GM18861 (cell line): ENCODE results near the gene FGF23.
"Not testable (repeated sequence)": the region's sequence is repeated elsewhere in the genome, so short reads cannot be mapped to it uniquely, and the experiment has no call there.

Source experiments
- ATAC-seq: cut with Tn5 transposase; IDR thresholded peaks from one replicate; pipeline ENCODE4 v1.9.1; 2021; ENCODE audit not compliant: unreplicated experiment

The FGF23 gene

DNA sequence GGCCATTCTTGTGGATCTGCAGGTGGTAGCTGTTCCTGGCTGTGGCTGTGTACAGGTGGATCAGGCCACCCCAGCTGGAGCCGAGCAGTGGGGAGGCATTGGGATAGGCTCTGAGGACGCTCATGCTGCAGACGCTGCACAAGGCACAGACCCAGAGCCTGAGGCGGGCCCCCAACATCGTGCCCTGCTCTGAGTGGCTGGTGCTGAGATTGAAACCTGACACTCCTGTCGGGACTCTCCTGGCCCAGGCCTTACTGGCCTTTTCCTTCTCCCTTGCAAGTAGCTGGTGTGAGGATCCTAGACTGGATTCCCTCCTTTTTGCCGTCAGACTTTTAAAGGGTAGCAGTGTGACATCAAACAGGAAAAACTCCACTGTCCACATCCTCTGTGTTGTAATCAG is at the start of gene FGF23:
Gene FGF23, minus strand, starts transcription at position 308 of the 400 bp plus-strand sequence. Its CDS starts 130 bp downstream, at position 178.
- no peak for ATAC-seq

GRCh38 chr12:4424422-4424821 is 44.9 kb upstream of the FGF23 start:
- no peak for ATAC-seq

- no peak for ATAC-seq
These were observed 44.1 kb upstream of the FGF23 start for GRCh38 chr12:4423528-4424195.

DNA sequence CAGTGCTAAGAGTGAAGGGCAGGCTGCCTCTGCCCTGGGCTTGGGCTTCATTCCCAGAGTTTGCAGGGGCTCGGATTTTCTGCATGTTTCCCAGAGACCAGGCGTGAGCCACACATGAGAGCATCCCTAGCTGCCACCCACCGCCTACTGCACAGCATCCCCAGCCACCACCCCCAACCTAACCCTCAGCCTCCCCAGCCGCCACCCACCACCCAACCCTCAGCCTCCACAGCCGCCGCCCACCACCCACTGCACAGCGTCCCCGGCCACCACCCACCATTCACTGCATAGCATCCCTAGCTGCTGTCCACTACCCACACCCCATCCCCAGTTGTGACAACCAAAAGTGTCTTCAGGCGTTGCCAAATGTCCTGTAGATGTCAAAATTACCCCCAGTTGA is 43.5 kb upstream of the FGF23 start:
- no peak for ATAC-seq

DNA sequence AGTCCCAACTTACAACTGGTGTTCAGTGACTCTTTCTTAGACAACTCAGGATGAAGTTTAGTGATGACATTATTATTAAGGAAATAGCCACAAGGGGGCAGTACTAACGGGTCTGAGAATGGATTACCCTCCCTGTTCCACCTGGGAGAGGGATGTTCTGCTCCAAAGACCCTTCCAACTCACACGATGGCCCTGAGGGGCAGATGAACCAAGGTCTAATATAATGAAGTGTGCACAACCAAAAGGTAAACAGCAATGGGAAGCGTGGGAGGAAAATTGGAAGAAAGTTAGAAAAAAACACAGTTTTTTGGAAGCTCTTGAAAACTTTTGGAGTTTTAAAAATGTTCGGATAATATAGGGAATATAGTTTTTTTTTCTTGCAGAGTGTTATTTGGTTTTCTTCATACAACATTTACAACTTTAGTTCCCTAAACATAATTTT is 42.1 kb upstream of the FGF23 start:
- ATAC-seq, result no peak

GRCh38 chr12:4420138-4420670 is 40.7 kb upstream of the FGF23 start:
- no peak for ATAC-seq

DNA sequence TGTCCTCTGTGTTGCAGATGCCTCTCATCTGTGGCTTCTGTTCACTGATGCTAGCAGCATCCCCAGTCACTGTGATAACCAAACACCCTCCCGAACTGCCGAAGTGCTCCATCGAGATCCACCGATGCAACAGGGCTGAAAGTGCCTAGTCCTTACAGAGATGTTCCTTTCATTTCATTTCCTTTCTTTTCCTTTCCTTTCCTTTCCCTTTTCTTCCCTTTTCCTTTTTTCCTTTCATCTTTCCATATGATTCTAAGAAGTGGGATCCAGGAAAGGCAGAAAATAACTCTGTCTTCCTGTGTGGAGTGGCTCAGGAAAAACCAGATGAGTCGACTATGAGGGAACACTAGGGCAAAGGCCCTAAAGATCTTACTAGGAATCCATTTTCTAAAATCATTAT is 39.4 kb upstream of the FGF23 start:
- ATAC-seq, result no peak

- no peak for ATAC-seq
These were observed 38.4 kb upstream of the FGF23 start for GRCh38 chr12:4417936-4418335.

GRCh38 chr12:4417455-4417854 is 37.9 kb upstream of the FGF23 start:
- no peak for ATAC-seq

- ATAC-seq, result no peak
These were observed 36.8 kb upstream of the FGF23 start for GRCh38 chr12:4416276-4416675.

DNA sequence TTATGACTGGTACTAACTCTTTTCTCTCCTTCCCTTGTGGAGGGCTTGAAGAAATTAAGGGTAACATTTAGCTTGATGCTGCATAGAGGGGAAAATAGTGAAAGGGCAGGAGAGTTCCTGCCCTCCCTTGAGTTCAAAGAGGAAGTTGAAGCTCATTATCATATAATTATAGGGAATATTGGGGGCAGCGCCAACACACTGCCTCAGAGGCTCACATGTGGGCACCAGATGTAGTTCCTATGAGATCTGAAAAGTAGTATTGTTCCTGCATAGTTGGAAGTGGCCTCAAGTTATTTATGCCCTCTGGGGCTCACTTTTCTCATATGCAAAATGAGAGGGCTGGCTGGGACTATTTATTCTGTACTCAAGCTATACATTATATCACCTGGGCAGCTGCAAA is 33.0 kb upstream of the FGF23 start:
- no peak for ATAC-seq

- ATAC-seq, result no peak
These were observed 32.5 kb upstream of the FGF23 start for GRCh38 chr12:4412056-4412455.

DNA sequence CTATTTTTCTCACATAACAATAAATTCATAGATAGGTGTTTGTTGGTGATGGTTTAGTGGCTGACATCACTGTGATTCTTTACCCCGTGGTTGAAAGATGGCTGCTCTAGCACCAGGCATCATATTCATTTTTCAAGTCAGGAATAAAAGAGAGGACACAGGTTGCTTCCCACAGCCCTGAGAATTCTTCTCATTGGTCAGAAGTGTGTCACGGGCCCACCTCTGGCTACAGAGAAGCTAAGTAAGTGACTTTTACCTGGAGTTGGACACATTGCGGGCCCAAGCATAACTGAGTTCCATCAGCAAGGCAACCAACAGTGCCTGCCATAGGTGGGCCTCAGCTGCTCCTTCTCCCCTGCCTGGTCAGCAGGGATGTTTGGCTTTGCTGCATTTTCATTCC is 27.6 kb upstream of the FGF23 start:
- no peak for ATAC-seq

- ATAC-seq, result not testable (repeated sequence)
These were observed 25.5 kb upstream of the FGF23 start for GRCh38 chr12:4404877-4405637.

DNA sequence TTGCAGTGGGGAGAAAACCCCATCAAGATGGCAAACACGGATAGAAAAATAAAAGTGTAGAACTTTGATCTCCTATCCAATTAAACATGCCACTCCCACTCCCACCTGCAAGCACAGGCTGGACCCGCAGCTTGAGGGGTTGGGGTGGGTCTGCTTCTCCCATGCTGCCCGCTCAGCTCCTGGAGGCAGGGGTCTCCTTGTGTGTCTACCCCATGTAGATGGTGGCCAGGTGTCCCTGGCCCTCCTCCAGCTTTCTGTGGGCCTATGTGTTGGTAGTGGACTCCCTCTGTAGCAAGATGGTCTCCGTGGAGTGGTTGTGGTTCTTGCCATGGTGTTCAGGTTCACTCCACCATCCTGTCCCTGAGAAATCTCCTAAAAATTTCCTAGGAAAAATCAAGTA is 23.5 kb upstream of the FGF23 start:
- no peak for ATAC-seq

- no peak for ATAC-seq
These were observed 21.6 kb upstream of the FGF23 start for GRCh38 chr12:4401117-4401516.

- ATAC-seq, result no peak
These were observed 16.3 kb upstream of the FGF23 start for GRCh38 chr12:4395818-4396217.

GRCh38 chr12:4393211-4393610 is 13.7 kb upstream of the FGF23 start:
- no peak for ATAC-seq

- ATAC-seq, result no peak
These were observed 12.8 kb upstream of the FGF23 start for GRCh38 chr12:4392223-4392742.

GRCh38 chr12:4388662-4389061 is 9.2 kb upstream of the FGF23 start:
- no peak for ATAC-seq

- no peak for ATAC-seq
These were observed 8.5 kb upstream of the FGF23 start for GRCh38 chr12:4388032-4388431.

DNA sequence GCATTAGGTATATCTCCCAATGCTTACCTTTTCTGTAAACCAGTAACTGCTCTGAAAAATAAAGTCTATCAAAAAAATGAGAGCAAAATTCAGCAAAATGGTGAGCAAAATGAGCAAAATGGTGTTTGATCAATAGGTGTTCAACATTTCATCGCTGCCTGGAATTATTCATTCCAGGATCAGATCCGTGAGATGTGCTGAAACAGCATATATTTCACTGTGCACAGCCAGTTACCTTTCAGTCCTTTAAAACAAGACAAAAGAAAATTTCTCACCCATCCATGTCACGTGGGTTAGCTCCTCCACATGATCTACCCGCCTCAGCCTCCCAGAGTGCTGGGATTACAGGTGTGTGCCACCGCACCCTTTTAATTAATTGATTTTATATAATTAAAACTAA is 8.1 kb upstream of the FGF23 start:
- ATAC-seq, result no peak
